ENCODE measurements around the gene TMED5.

Gene TMED5

DNA sequence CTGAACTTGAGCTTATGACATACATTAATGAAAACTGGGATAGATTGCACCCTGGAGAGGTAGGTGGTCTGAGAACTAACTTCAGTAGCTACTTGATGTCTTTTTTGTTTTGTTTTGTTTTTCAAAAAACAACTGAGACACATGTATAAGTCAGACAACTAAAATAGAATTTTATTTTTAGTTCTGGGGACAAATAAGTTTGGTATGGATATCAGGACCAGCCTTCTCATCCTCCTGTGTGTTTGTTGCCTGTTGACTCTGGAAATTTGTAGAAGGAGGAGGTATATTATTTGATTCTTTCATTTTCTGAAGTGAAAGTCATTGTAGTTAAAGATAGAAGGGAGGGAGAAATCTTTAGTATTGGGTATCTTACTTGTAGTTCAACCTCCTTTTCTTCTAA, 59.6 kb downstream of the TMED5 start:
- TF ChIP-seq EGR1 (IDR thresholded peaks at IDR 0.05), result no peak
- no peak for TF ChIP-seq EP300 (IDR thresholded peaks at IDR 0.05; ENCODE audit: borderline replicate concordance)
- TF ChIP-seq, protein P1, sequence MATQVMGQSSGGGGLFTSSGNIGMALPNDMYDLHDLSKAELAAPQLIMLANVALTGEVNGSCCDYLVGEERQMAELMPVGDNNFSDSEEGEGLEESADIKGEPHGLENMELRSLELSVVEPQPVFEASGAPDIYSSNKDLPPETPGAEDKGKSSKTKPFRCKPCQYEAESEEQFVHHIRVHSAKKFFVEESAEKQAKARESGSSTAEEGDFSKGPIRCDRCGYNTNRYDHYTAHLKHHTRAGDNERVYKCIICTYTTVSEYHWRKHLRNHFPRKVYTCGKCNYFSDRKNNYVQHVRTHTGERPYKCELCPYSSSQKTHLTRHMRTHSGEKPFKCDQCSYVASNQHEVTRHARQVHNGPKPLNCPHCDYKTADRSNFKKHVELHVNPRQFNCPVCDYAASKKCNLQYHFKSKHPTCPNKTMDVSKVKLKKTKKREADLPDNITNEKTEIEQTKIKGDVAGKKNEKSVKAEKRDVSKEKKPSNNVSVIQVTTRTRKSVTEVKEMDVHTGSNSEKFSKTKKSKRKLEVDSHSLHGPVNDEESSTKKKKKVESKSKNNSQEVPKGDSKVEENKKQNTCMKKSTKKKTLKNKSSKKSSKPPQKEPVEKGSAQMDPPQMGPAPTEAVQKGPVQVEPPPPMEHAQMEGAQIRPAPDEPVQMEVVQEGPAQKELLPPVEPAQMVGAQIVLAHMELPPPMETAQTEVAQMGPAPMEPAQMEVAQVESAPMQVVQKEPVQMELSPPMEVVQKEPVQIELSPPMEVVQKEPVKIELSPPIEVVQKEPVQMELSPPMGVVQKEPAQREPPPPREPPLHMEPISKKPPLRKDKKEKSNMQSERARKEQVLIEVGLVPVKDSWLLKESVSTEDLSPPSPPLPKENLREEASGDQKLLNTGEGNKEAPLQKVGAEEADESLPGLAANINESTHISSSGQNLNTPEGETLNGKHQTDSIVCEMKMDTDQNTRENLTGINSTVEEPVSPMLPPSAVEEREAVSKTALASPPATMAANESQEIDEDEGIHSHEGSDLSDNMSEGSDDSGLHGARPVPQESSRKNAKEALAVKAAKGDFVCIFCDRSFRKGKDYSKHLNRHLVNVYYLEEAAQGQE (IDR thresholded peaks at IDR 0.05; ENCODE audit: low read depth), result no peak
- TF ChIP-seq CREB1 (IDR thresholded peaks at IDR 0.05; ENCODE audit: low read depth), result no peak
- TF ChIP-seq NFIC (IDR thresholded peaks at IDR 0.05), result no peak
- no peak for TF ChIP-seq TCF12 (IDR thresholded peaks at IDR 0.05; ENCODE audit: low read depth)
- no peak for TF ChIP-seq CEBPB (IDR thresholded peaks at IDR 0.05)
- TF ChIP-seq TEAD4 (IDR thresholded peaks at IDR 0.05), result no peak
- TF ChIP-seq YY1 (IDR thresholded peaks at IDR 0.05; ENCODE audit: low read depth), result no peak
- TF ChIP-seq USF1 (IDR thresholded peaks at IDR 0.05), result no peak
- TF ChIP-seq RAD21 (IDR thresholded peaks at IDR 0.05; ENCODE audit: low read depth), result no peak
- no peak for TF ChIP-seq MAX (IDR thresholded peaks at IDR 0.05)
- TF ChIP-seq TAF1 (IDR thresholded peaks at IDR 0.05; ENCODE audit: low read depth), result no peak
- TF ChIP-seq ZBTB7A (IDR thresholded peaks at IDR 0.05; ENCODE audit: low read depth), result no peak
- TF ChIP-seq FOXM1 (IDR thresholded peaks at IDR 0.05; ENCODE audit: borderline replicate concordance, low read depth), result no peak

DNA sequence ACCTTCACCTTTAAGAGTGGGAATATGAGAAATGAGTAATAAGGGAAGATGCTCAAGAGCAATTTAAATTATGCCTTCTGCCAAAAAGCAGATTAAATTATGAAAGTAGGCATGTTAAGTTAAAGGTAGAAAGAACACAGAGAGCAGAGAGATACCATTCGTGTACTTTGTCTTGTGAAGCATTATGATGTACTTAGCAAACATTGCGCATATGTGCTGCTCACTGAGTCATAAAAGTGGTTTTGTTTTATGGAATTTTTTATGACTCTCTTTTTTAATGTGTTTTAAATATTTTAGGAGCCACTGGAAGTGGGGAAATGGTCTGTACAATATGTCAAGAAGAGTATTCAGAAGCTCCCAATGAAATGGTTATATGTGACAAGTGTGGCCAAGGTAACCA, 65.8 kb downstream of the TMED5 start:
- TF ChIP-seq ZBTB7A (IDR thresholded peaks at IDR 0.05; ENCODE audit: low read depth) (no peak), MAX (IDR thresholded peaks at IDR 0.05) (no peak), NFIC (IDR thresholded peaks at IDR 0.05) (no peak)
- TF ChIP-seq, protein P1 (IDR thresholded peaks at IDR 0.05; ENCODE audit: low read depth), result no peak

DNA sequence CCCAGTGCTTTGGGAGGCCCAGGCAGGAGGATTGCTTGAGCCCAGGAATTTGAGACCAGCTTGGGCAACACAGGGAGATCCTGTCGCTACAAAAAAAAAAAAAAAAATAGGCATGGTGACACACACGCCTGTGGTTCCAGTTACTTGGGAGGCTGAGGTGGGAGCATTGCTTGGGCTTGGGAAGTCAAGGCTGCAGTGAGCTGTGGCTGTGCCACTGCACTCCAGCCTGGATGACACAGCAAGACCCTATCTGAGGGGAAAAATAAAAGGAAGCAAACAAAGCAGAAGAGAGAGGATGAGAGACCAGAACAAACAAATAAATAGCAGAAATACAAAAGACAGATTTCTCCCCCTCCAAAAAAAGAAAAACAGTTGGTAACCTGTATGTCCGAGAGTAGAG, 67.1 kb downstream of the TMED5 start:
- no peak for TF ChIP-seq ZBTB7A (IDR thresholded peaks at IDR 0.05; ENCODE audit: low read depth)
- no peak for TF ChIP-seq EP300 (IDR thresholded peaks at IDR 0.05; ENCODE audit: borderline replicate concordance)
- no peak for TF ChIP-seq TEAD4 (IDR thresholded peaks at IDR 0.05)
- TF ChIP-seq RAD21 (IDR thresholded peaks at IDR 0.05; ENCODE audit: low read depth), result no peak
- no peak for TF ChIP-seq CEBPB (IDR thresholded peaks at IDR 0.05)
- TF ChIP-seq NFIC (IDR thresholded peaks at IDR 0.05), result no peak

GRCh38 chr1:93111561-93111960, 68.7 kb downstream of the TMED5 start:
- TF ChIP-seq FOXM1 (IDR thresholded peaks at IDR 0.05; ENCODE audit: borderline replicate concordance, low read depth) (no peak), CEBPB (IDR thresholded peaks at IDR 0.05) (no peak), EGR1 (IDR thresholded peaks at IDR 0.05) (no peak), TCF12 (IDR thresholded peaks at IDR 0.05; ENCODE audit: low read depth) (no peak), MAX (IDR thresholded peaks at IDR 0.05) (no peak), TAF1 (IDR thresholded peaks at IDR 0.05; ENCODE audit: low read depth) (no peak), EP300 (IDR thresholded peaks at IDR 0.05; ENCODE audit: borderline replicate concordance) (no peak)
- TF ChIP-seq, protein P1 (IDR thresholded peaks at IDR 0.05; ENCODE audit: low read depth), result no peak

- TF ChIP-seq CREB1 (IDR thresholded peaks at IDR 0.05; ENCODE audit: low read depth) (no peak), CEBPB (IDR thresholded peaks at IDR 0.05) (no peak), TAF1 (IDR thresholded peaks at IDR 0.05; ENCODE audit: low read depth) (no peak)
These were observed 69.1 kb downstream of the TMED5 start for GRCh38 chr1:93111065-93111464.

DNA sequence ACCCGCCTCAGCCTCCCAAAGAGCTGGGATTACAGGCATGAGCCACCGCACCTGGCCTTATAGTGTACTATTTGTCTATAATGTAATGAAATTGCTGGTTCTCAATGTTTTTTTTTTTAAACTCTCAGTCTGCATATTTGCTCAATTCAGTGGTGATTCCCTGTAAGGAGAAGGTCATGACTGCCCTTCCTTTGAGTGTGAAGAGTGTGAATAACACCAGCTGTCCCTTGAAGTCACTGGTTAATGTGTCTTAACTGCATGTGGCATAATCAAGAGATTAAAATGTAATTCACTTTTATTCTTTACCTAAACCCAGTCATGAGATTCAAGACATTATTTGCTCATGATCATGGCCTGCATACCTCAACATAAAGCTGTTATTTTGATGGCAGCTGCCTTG, 70.6 kb downstream of the TMED5 start:
- TF ChIP-seq ZBTB7A (IDR thresholded peaks at IDR 0.05; ENCODE audit: low read depth), result no peak
- TF ChIP-seq RAD21 (IDR thresholded peaks at IDR 0.05; ENCODE audit: low read depth), result no peak
- no peak for TF ChIP-seq EP300 (IDR thresholded peaks at IDR 0.05; ENCODE audit: borderline replicate concordance)
- no peak for TF ChIP-seq CEBPB (IDR thresholded peaks at IDR 0.05)
- no peak for TF ChIP-seq YY1 (IDR thresholded peaks at IDR 0.05; ENCODE audit: low read depth)
- TF ChIP-seq, protein P1 (IDR thresholded peaks at IDR 0.05; ENCODE audit: low read depth), result no peak
- no peak for TF ChIP-seq EGR1 (IDR thresholded peaks at IDR 0.05)
- no peak for TF ChIP-seq MAX (IDR thresholded peaks at IDR 0.05)
- TF ChIP-seq TCF12 (IDR thresholded peaks at IDR 0.05; ENCODE audit: low read depth), result no peak
- TF ChIP-seq NFIC (IDR thresholded peaks at IDR 0.05), result no peak
- no peak for TF ChIP-seq USF1 (IDR thresholded peaks at IDR 0.05)
- no peak for TF ChIP-seq TAF1 (IDR thresholded peaks at IDR 0.05; ENCODE audit: low read depth)
- no peak for TF ChIP-seq TEAD4 (IDR thresholded peaks at IDR 0.05)
- TF ChIP-seq FOXM1 (IDR thresholded peaks at IDR 0.05; ENCODE audit: borderline replicate concordance, low read depth), result no peak
- no peak for TF ChIP-seq CREB1 (IDR thresholded peaks at IDR 0.05; ENCODE audit: low read depth)

All from Ishikawa (cell line).